GM18517 (cell line): ENCODE results near the gene MEIS2.

Experiments
- ATAC-seq: cut with Tn5 transposase; IDR thresholded peaks from one replicate; pipeline ENCODE4 v1.9.1; 2021; ENCODE audit warnings: mild to moderate bottlenecking, moderate library complexity; ENCODE audit not compliant: unreplicated experiment

The MEIS2 gene

GRCh38 chr15:37112971-37113670, 12.8 kb upstream of the MEIS2 start:
- no peak for ATAC-seq

GRCh38 chr15:37112171-37112570, 11.8 kb upstream of the MEIS2 start:
- no peak for ATAC-seq

- no peak for ATAC-seq
Observed at GRCh38 chr15:37111427-37111717, 11.0 kb upstream of the MEIS2 start.

- no peak for ATAC-seq
Observed at GRCh38 chr15:37109872-37110572, 9.7 kb upstream of the MEIS2 start.

GRCh38 chr15:37109168-37109871, 9.0 kb upstream of the MEIS2 start:
- ATAC-seq, result no peak

GRCh38 chr15:37108381-37109167, 8.2 kb upstream of the MEIS2 start:
- no peak for ATAC-seq

- ATAC-seq, result no peak
Observed at GRCh38 chr15:37107744-37108380, 7.5 kb upstream of the MEIS2 start.

- ATAC-seq, result no peak
Observed at GRCh38 chr15:37107071-37107743, 6.9 kb upstream of the MEIS2 start.

- ATAC-seq, result no peak
Observed at GRCh38 chr15:37106490-37107001, 6.2 kb upstream of the MEIS2 start.

GRCh38 chr15:37105889-37106288, 5.5 kb upstream of the MEIS2 start:
- no peak for ATAC-seq

- ATAC-seq, result no peak
Observed at GRCh38 chr15:37105029-37105428, 4.7 kb upstream of the MEIS2 start.

GRCh38 chr15:37104424-37104981, 4.2 kb upstream of the MEIS2 start:
- ATAC-seq, result no peak

GRCh38 chr15:37103475-37104423, 3.4 kb upstream of the MEIS2 start:
- no peak for ATAC-seq

GRCh38 chr15:37103163-37103435, 2.8 kb upstream of the MEIS2 start:
- ATAC-seq, result no peak

- ATAC-seq, result no peak
Observed at GRCh38 chr15:37102305-37103162, 2.2 kb upstream of the MEIS2 start.

- no peak for ATAC-seq
Observed at GRCh38 chr15:37101980-37102304, 1.6 kb upstream of the MEIS2 start.

- peak; percentile 22 for ATAC-seq
Observed at GRCh38 chr15:37100966-37101215, 542 bp upstream of the MEIS2 start.

GRCh38 chr15:37099319-37100108, 835 bp downstream of the MEIS2 start:
- no peak for ATAC-seq
